K562 (cell line): Measurements from ENCODE around the gene PSORS1C1. TPM values are rescaled to one million over a fixed set of nuclear protein-coding genes. Genes with fewer than 3 reads are reported as not detected.

ENCODE experiments used
- CXXC5 ChIP-seq: fragments of 250-450 bp; sonication (Bioruptor Pico); IDR thresholded peaks from 2 replicates; pipeline ENCODE4 v1.8.0; 2022; ENCODE audit warnings: inconsistent platforms, mild to moderate bottlenecking, moderate library complexity
- HNRNPLL ChIP-seq: fragments of 200-400 bp; formaldehyde crosslinking; IDR thresholded peaks from 2 replicates; pipeline ENCODE4 v1.6.1; 2017; ENCODE audit warnings: low read length, low read depth, mild to moderate bottlenecking; ENCODE audit not compliant: poor library complexity, severe bottlenecking
- MED1 ChIP-seq: sonication (generic); formaldehyde crosslinking; IDR thresholded peaks from 2 replicates; pipeline ENCODE4 v1.8.1; 2023; ENCODE audit warnings: missing genetic modification reagents, borderline replicate concordance
- NFRKB ChIP-seq: fragments of 450-650 bp; IDR thresholded peaks from 2 replicates; pipeline ENCODE4 v1.6.1; 2016; ENCODE audit warnings: low read depth
- PTRF ChIP-seq: fragments of 450-650 bp; IDR thresholded peaks from 2 replicates; pipeline ENCODE4 v1.6.1; 2016; ENCODE audit warnings: mild to moderate bottlenecking, missing genetic modification characterization, missing compliant biosample characterization
- ZEB2 ChIP-seq: fragments of 450-650 bp; IDR thresholded peaks from 2 replicates; pipeline ENCODE4 v1.6.1; 2016
- ZNF212 ChIP-seq: fragments of 450-650 bp; formaldehyde crosslinking; IDR thresholded peaks from 2 replicates; pipeline ENCODE4 v1.4.0; 2020; ENCODE audit warnings: mild to moderate bottlenecking
- polyA plus RNA-seq, 8 experiments: library from polyadenylated mRNA; depleted of rRNA in 4 of 8; stranded (reverse) in 5 of 8; unstranded in 3 of 8; fragments of >200 nt; fragmentation: Nextera tagmentation in 2 of 8; fragmentation: Illumina TruSeq in 1 of 8; extraction: Ambion mirVana in 2 of 8; extraction: Trizol in 1 of 8; gene quantifications; 2 replicates each; pipeline versions ENCODE4 v1.2.1 to v1.2.3, GENCODE V29; 2011 to 2014; ENCODE audit warnings: inconsistent platforms in 1 of 8, missing spikeins in 1 of 8
- total RNA-seq, 7 experiments: library from RNA; depleted of rRNA in 6 of 7; stranded (reverse); fragments of >200 nt in 6 of 7; fragmentation: Illumina TruSeq in 2 of 7; extraction: Trizol in 2 of 7; gene quantifications; 2 replicates each; pipeline versions ENCODE4 v1.2.1 to v1.2.3, GENCODE V29; 2011 to 2021; ENCODE audit warnings: low replicate concordance in 1 of 7
- TF ChIP-seq, protein P1 (sequence below): sonication (generic); formaldehyde crosslinking; IDR thresholded peaks from 2 replicates; pipeline ENCODE4 v1.8.1; 2023; ENCODE audit warnings: missing genetic modification reagents, mild to moderate bottlenecking, borderline replicate concordance
- TF ChIP-seq, protein P2 (sequence below): fragments of 250-450 bp; sonication (Bioruptor Pico); IDR thresholded peaks from 2 replicates; pipeline ENCODE4 v1.8.0; 2022; ENCODE audit warnings: moderate library complexity, mild to moderate bottlenecking, inconsistent platforms
- TF ChIP-seq, protein P3 (sequence below), 2 experiments: fragments of 450-650 bp; IDR thresholded peaks; 2 replicates each; pipeline ENCODE4 v1.6.1; 2016; ENCODE audit warnings: mild to moderate bottlenecking in 2 of 2, borderline replicate concordance in 1 of 2, low read depth in 1 of 2, moderate library complexity in 1 of 2

PSORS1C1 gene
- total and polyA plus RNA-seq, 9 of the 15 experiments (the other 6 are each of a cell fraction or from before 2014, with no cell fraction given): 0.11 TPM; not detected in 8

DNA sequence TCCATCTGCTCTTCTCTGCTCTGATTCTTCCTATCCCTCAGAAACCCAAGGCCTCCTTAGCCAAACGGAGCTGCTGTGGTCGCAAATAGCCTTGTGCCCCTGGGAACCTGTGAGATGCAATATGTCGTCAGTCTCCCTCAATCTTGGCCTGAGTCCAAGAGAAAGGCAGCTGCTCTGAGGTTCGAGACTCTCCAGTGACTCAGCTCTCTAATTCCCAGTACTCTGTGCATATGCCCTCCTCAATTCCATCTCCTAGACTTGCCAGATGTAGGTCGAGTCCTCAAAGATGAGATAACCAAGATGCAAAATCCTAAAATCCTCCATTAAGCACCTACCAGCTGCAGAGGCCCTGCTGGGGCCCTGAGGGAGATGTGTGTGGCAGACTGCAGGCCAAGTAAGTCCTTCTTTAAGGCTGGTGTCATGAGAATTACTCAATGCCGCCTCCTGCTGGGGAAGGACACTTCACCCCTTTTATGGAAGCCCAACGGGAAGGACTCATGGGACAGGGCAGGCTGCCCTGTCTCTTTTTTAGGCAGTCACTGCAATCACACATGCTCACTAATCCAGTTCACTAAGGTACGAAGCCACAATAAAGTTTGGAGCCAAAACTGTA lies 30.8 kb upstream of the PSORS1C1 start (continued):
- TF ChIP-seq, protein P1, sequence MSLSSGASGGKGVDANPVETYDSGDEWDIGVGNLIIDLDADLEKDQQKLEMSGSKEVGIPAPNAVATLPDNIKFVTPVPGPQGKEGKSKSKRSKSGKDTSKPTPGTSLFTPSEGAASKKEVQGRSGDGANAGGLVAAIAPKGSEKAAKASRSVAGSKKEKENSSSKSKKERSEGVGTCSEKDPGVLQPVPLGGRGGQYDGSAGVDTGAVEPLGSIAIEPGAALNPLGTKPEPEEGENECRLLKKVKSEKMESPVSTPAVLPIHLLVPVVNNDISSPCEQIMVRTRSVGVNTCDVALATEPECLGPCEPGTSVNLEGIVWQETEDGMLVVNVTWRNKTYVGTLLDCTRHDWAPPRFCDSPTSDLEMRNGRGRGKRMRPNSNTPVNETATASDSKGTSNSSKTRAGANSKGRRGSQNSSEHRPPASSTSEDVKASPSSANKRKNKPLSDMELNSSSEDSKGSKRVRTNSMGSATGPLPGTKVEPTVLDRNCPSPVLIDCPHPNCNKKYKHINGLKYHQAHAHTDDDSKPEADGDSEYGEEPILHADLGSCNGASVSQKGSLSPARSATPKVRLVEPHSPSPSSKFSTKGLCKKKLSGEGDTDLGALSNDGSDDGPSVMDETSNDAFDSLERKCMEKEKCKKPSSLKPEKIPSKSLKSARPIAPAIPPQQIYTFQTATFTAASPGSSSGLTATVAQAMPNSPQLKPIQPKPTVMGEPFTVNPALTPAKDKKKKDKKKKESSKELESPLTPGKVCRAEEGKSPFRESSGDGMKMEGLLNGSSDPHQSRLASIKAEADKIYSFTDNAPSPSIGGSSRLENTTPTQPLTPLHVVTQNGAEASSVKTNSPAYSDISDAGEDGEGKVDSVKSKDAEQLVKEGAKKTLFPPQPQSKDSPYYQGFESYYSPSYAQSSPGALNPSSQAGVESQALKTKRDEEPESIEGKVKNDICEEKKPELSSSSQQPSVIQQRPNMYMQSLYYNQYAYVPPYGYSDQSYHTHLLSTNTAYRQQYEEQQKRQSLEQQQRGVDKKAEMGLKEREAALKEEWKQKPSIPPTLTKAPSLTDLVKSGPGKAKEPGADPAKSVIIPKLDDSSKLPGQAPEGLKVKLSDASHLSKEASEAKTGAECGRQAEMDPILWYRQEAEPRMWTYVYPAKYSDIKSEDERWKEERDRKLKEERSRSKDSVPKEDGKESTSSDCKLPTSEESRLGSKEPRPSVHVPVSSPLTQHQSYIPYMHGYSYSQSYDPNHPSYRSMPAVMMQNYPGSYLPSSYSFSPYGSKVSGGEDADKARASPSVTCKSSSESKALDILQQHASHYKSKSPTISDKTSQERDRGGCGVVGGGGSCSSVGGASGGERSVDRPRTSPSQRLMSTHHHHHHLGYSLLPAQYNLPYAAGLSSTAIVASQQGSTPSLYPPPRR (CRISPR knock-in tag): 0 out of 2 replicates have a peak, but pooled peaks have one; percentile 43
- TF ChIP-seq, protein P2, sequence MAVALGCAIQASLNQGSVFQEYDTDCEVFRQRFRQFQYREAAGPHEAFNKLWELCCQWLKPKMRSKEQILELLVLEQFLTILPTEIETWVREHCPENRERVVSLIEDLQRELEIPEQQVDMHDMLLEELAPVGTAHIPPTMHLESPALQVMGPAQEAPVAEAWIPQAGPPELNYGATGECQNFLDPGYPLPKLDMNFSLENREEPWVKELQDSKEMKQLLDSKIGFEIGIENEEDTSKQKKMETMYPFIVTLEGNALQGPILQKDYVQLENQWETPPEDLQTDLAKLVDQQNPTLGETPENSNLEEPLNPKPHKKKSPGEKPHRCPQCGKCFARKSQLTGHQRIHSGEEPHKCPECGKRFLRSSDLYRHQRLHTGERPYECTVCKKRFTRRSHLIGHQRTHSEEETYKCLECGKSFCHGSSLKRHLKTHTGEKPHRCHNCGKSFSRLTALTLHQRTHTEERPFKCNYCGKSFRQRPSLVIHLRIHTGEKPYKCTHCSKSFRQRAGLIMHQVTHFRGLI (CRISPR knock-in tag): no peak
- TF ChIP-seq HNRNPLL: no peak
- TF ChIP-seq NFRKB: no peak
- no peak for TF ChIP-seq ZNF212 (CRISPR knock-in tag)
- TF ChIP-seq CXXC5 (CRISPR knock-in tag): no peak
- TF ChIP-seq PTRF (tag): no peak
- TF ChIP-seq, protein P3, sequence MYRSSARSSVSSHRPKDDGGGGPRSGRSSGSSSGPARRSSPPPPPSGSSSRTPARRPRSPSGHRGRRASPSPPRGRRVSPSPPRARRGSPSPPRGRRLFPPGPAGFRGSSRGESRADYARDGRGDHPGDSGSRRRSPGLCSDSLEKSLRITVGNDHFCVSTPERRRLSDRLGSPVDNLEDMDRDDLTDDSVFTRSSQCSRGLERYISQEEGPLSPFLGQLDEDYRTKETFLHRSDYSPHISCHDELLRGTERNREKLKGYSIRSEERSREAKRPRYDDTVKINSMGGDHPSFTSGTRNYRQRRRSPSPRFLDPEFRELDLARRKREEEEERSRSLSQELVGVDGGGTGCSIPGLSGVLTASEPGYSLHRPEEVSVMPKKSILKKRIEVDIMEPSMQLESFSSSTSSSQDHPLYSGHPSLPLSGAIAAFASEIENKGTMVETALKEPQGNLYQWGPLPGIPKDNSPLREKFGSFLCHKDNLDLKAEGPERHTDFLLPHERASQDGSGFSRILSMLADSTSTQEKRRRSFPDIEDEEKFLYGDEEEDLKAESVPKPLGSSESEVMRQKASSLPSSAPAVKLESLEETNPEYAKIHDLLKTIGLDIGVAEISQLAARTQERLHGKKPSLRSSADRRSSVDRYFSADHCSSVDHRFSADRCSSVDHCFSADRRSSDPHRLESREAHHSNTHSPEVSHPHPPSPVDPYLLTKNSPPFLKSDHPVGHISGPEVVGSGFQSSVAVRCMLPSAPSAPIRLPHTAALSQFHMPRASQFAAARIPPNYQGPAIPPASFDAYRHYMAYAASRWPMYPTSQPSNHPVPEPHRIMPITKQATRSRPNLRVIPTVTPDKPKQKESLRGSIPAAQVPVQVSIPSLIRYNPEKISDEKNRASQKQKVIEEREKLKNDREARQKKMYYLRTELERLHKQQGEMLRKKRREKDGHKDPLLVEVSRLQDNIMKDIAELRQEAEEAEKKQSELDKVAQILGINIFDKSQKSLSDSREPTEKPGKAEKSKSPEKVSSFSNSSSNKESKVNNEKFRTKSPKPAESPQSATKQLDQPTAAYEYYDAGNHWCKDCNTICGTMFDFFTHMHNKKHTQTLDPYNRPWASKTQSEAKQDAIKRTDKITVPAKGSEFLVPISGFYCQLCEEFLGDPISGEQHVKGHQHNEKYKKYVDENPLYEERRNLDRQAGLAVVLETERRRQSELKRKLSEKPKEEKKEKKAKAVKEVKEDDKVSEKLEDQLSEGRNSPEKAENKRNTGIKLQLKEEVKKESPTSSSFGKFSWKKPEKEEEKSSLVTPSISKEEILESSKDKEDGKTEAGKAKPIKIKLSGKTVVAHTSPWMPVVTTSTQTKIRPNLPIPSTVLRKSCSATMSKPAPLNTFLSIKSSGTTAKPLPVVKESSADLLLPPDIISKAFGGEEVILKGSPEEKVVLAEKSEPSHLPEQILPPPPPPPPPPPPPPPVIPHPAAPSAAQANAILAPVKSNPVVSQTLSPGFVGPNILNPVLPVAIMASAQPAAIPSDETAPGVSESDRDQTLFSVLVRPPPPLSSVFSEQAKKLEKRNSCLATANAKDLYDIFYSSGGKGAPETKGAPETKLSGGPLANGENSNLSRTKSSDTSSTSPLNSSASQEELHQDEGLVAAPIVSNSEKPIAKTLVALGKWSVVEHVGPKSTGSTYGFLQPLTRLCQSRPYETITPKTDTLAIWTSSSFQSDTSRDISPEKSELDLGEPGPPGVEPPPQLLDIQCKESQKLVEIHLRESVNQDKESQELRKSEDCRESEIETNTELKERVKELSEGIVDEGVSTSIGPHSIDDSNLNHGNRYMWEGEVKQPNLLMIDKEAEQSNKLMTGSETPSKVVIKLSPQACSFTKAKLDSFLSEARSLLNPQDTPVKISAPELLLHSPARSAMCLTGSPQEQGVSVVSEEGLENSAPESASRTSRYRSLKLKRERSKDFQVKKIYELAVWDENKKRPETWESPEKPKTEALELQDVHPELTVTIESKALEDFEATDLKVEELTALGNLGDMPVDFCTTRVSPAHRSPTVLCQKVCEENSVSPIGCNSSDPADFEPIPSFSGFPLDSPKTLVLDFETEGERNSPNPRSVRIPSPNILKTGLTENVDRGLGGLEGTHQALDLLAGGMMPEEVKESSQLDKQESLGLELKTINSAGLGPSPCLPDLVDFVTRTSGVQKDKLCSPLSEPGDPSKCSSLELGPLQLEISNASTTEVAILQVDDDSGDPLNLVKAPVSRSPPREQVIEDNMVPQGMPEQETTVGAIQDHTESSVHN (IDR thresholded peaks at IDR 0.05; ENCODE audit: borderline replicate concordance in 1 of 2, low read depth in 1 of 2): peak in 1 of 2 experiments; percentile 45; a peak in 1 of 4 replicates
- no peak for TF ChIP-seq MED1 (CRISPR knock-in tag)
- TF ChIP-seq ZEB2: peak; percentile 72; the same call in 1 of the 2 replicates
